Activated T-helper 9 cell treated with anti-CD3 and anti-CD28 coated beads, Interleukin-2, amount 50 U/mL, for 16 hours (primary cell): ENCODE measurements around the gene DPH5.

Experiments used
- DNase-seq: peaks from one replicate; pipeline ENCODE4 v3.0.0-alpha.2; 2020; ENCODE audit warnings: low read depth

DPH5 gene

DNA sequence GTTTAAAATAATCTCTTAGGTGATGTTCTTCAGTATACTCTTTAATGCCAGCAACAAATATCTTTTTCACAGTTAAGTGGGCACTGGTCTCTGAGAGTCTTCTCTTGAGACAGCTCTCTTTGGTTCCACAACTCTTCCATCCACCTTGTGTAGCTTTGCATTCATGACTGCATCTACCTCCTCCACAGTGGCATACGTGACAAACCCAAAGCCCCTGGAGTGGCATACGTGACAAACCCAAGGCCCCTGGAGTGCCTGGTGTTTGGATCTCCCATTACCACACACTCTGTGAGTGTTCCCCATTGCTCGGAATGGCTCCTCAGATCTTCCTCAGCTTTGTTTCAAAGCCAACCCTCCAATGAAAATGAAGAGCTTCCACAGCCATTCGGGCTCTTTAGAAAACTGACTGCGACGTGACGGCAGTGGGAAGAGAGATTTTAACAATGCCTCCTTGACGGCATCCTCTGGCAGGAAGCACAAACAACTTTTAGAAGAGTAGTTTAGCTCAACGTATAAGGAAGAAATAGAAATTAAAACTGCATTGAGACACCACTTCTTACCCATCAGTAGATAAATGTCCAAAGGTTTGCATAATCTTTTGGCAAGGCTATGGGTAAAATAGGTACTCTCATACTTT lies 83.9 kb downstream of the DPH5 start:
- no peak for DNase-seq

DNA sequence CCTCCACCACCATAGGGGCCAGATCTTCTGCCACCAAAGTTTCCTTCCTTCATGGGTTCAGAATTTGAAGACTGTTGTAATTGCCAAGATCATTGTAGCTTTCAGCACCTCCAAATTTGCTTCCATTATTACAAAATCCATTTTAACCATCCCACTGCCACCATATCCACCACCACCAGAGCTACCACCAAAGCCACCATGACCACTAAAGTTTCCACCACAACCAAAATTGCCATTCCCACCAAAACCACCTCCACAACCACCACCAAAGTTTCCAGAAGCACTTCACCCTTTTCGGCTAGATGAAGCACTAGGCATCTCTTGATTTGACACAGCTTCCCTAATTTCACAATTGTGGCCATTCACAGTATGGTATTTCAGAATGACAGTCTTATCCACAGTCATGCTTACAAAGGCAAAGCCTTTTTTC lies 84.5 kb downstream of the DPH5 start:
- no peak for DNase-seq
